Urinary bladder (tissue), 4 donors: ENCODE results near the gene HMGA1. TPM values are rescaled to one million over a fixed set of nuclear protein-coding genes. Genes with fewer than 3 reads are reported as not detected.

ENCODE experiments used
- DNase-seq: peaks from one replicate; pipeline ENCODE4 v3.0.0-alpha.2; 2015; ENCODE audit errors: extremely low spot score
- H3K27ac ChIP-seq: one replicate; pipeline ENCODE4 v1.5.1; 2013; ENCODE audit warnings: low read depth, mild to moderate bottlenecking, moderate library complexity
- H3K36me3 ChIP-seq: one replicate; pipeline ENCODE4 v1.6.1; 2013; ENCODE audit warnings: mild to moderate bottlenecking, moderate library complexity; ENCODE audit not compliant: insufficient read depth
- H3K4me1 ChIP-seq: one replicate; pipeline ENCODE4 v1.6.1; 2013; ENCODE audit warnings: mild to moderate bottlenecking, moderate library complexity; ENCODE audit not compliant: insufficient read depth
- H3K4me3 ChIP-seq: one replicate; pipeline ENCODE4 v1.5.1; 2013; ENCODE audit warnings: low read depth, low read length
- WGBS: extraction: QIAGEN DNeasy Blood & Tissue Kit; methylation state at CpG from one replicate; pipeline ENCODE4 v1.1.7; 2013; 5-methylcytosine and 5-hydroxymethylcytosine counted together
- polyA plus RNA-seq: library from polyadenylated mRNA; stranded (reverse); fragments of 200-250 nt; gene quantifications from one replicate; pipeline ENCODE4 v1.2.3, GENCODE V29; 2013
- total RNA-seq: library from RNA; depleted of rRNA; stranded (reverse); fragments of >200 nt; gene quantifications from one replicate; pipeline ENCODE4 v1.2.3, GENCODE V29; 2014
- donor health status: healthy with polysubstance abuse.
- donor health status: healthy.

HMGA1 gene
- total and polyA plus RNA-seq, 2 donors: 12.4 to 23.6 TPM

GRCh38 chr6:34274129-34274528, 37.5 kb downstream of the HMGA1 start:
- no peaks in the 10 kb centered on the region for H3K36me3 ChIP-seq
- H3K4me3 ChIP-seq: no peak overlapping the region
- H3K27ac ChIP-seq: no peak overlapping the region
- no peaks in the 10 kb centered on the region for H3K4me1 ChIP-seq
- DNase-seq: no peak
- 91% methylated on average over 1 of the region's 1 CpG for WGBS

- no peak overlapping the region for H3K27ac ChIP-seq
- H3K36me3 ChIP-seq: no peaks in the 10 kb centered on the region
- no peaks in the 10 kb centered on the region for H3K4me1 ChIP-seq
- no peak overlapping the region for H3K4me3 ChIP-seq
- DNase-seq: no peak
- 93% methylated on average over 3 of the region's 3 CpGs for WGBS
Observed at GRCh38 chr6:34275128-34275804, 38.6 kb downstream of the HMGA1 start.

- Histone ChIP-seq H3K36me3 (no peaks in the 10 kb centered on the region), H3K4me3 (no peak overlapping the region), H3K27ac (no peak overlapping the region), H3K4me1 (no peaks in the 10 kb centered on the region)
- DNase-seq: no peak
- 95% methylated on average over 5 of the region's 5 CpGs for WGBS
Observed at GRCh38 chr6:34276191-34276590, 39.5 kb downstream of the HMGA1 start.

GRCh38 chr6:34276881-34277762, 40.4 kb downstream of the HMGA1 start:
- Histone ChIP-seq H3K4me3 (no peak overlapping the region), H3K4me1 (no peaks in the 10 kb centered on the region), H3K27ac (no peak overlapping the region), H3K36me3 (no peaks in the 10 kb centered on the region)
- 75% methylated on average over 10 of the region's 10 CpGs for WGBS
- no peak for DNase-seq

- Histone ChIP-seq H3K27ac (no peak overlapping the region), H3K4me3 (no peak overlapping the region), H3K36me3 (no peaks in the 10 kb centered on the region), H3K4me1 (no peaks in the 10 kb centered on the region)
- DNase-seq: no peak
- 90% methylated on average over 4 of the region's 4 CpGs for WGBS
Observed at GRCh38 chr6:34277763-34278112, 41.1 kb downstream of the HMGA1 start.

GRCh38 chr6:34278833-34279232, 42.2 kb downstream of the HMGA1 start:
- no peak overlapping the region for H3K4me3 ChIP-seq
- H3K27ac ChIP-seq: no peak overlapping the region
- no peaks in the 10 kb centered on the region for H3K36me3 ChIP-seq
- 77% methylated on average over 5 of the region's 5 CpGs for WGBS
- DNase-seq: no peak
- no peaks in the 10 kb centered on the region for H3K4me1 ChIP-seq

- no peak overlapping the region for H3K27ac ChIP-seq
- no peaks in the 10 kb centered on the region for H3K4me1 ChIP-seq
- DNase-seq: no peak
- H3K36me3 ChIP-seq: no peaks in the 10 kb centered on the region
- H3K4me3 ChIP-seq: no peak overlapping the region
- 90% methylated on average over 4 of the region's 4 CpGs for WGBS
Observed at GRCh38 chr6:34280216-34280615, 43.5 kb downstream of the HMGA1 start.

GRCh38 chr6:34281702-34282334, 45.1 kb downstream of the HMGA1 start:
- H3K4me3 ChIP-seq: no peak overlapping the region
- no peak overlapping the region for H3K27ac ChIP-seq
- no peaks in the 10 kb centered on the region for H3K36me3 ChIP-seq
- peaks cover 1% of the 10 kb centered on the region for H3K4me1 ChIP-seq
- DNase-seq: no peak
- 81% methylated on average over 6 of the region's 6 CpGs for WGBS

GRCh38 chr6:34284563-34285447, 48.1 kb downstream of the HMGA1 start:
- Histone ChIP-seq H3K4me3 (no peak overlapping the region), H3K36me3 (peaks cover 3% of the 10 kb centered on the region), H3K27ac (no peak overlapping the region), H3K4me1 (peaks cover 1% of the 10 kb centered on the region)
- 78% methylated on average over 4 of the region's 4 CpGs for WGBS
- DNase-seq: no peak

GRCh38 chr6:34285448-34286164, 48.9 kb downstream of the HMGA1 start:
- Histone ChIP-seq H3K4me1 (peaks cover 1% of the 10 kb centered on the region), H3K36me3 (peaks cover 3% of the 10 kb centered on the region), H3K27ac (no peak overlapping the region), H3K4me3 (no peak overlapping the region)
- 88% methylated on average over 4 of the region's 4 CpGs for WGBS
- no peak for DNase-seq

- 59% methylated on average over 5 of the region's 5 CpGs for WGBS
- H3K27ac ChIP-seq: peak overlapping the region; percentile 1
- peaks cover 5% of the 10 kb centered on the region for H3K36me3 ChIP-seq
Observed at GRCh38 chr6:34288581-34288980, 51.9 kb downstream of the HMGA1 start.

GRCh38 chr6:34289137-34289536, 52.5 kb downstream of the HMGA1 start:
- peaks cover 5% of the 10 kb centered on the region for H3K36me3 ChIP-seq

More at GRCh38 chr6:34288581-34288980, 51.9 kb downstream of the HMGA1 start:
- H3K4me1 ChIP-seq: peaks cover 1% of the 10 kb centered on the region
- DNase-seq: no peak
- H3K4me3 ChIP-seq: no peak overlapping the region

More at GRCh38 chr6:34289137-34289536, 52.5 kb downstream of the HMGA1 start:
- H3K4me3 ChIP-seq: no peak overlapping the region
- 89% methylated on average over 11 of the region's 11 CpGs for WGBS
- no peak for DNase-seq
- no peak overlapping the region for H3K27ac ChIP-seq
- peaks cover 1% of the 10 kb centered on the region for H3K4me1 ChIP-seq
